ENCODE measurements around the gene CNTNAP2.

Gene CNTNAP2

DNA sequence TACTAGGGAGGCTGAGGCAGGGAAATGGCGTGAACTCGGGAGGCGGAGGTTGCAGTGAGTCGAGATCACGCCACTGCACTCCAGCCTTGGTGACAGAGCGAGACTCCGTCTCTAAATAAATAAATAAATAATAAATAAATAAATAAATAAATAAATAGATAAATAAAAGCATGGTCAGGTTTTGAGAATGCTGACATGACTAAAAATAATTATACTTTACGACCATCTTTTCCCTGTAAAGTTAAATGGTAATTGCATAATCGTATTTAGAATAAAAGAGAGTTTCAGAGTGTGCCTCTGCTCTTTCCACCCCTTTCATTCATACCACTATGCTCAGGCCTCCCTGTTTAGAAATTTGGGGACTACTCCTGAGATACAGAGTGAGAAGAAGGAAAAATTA lies 326.5 kb downstream of the CNTNAP2 start:
- Histone ChIP-seq H3K79me2 (ENCODE audit: control insufficient read depth, insufficient read depth, low read length, poor library complexity) (no peaks in the 10 kb centered on the region), H4K8ac (ENCODE audit: low read depth, low read length) (no peak overlapping the region), H3K18ac (ENCODE audit: low read length) (no peak overlapping the region), H4K91ac (ENCODE audit: low read depth, low read length) (no peak overlapping the region), H3K9me3 (ENCODE audit: insufficient read depth, low read depth, low read length) (no peaks in the 10 kb centered on the region), H2BK12ac (ENCODE audit: low read length) (no peak overlapping the region), H4K12ac (ENCODE audit: low read depth, low read length) (no peak overlapping the region), H3K4me3 (ENCODE audit: low read depth, low read length) (no peak overlapping the region), H2BK5ac (ENCODE audit: low read depth, low read length, poor library complexity) (no peak overlapping the region), H3K4ac (ENCODE audit: low read depth, low read length) (no peak overlapping the region), H3K14ac (ENCODE audit: low read length) (no peak overlapping the region), H2AK5ac (ENCODE audit: low read length) (no peak overlapping the region), H2AFZ (ENCODE audit: insufficient read depth, low read length, poor library complexity) (no peak overlapping the region), H3K23ac (ENCODE audit: low read length) (no peak overlapping the region), H3K36me3 (ENCODE audit: control insufficient read depth in 1 of 2, insufficient read depth in 2 of 2, low read length in 2 of 2) (no peaks in the 10 kb centered on the region), H3K9ac (ENCODE audit: low read length) (no peak overlapping the region), H3K4me1 (ENCODE audit: control insufficient read depth in 1 of 2, insufficient read depth in 2 of 2, low read length in 2 of 2) (no peaks in the 10 kb centered on the region), H2BK120ac (ENCODE audit: insufficient read depth, low read length, poor library complexity) (no peak overlapping the region), H3K79me1 (ENCODE audit: low read length) (no peaks in the 10 kb centered on the region), H3K27ac (ENCODE audit: low read depth, low read length) (no peak overlapping the region), H3K27me3 (ENCODE audit: insufficient read depth, low read length) (no peaks in the 10 kb centered on the region), H3K4me2 (ENCODE audit: low read length) (no peak overlapping the region)
- DNase-seq: no peak
- no CpG with 5 or more reads among the region's 9 CpGs for WGBS (ENCODE audit: extremely low coverage, insufficient coverage, insufficient read length)

GRCh38 chr7:146449625-146450024 lies 333.0 kb downstream of the CNTNAP2 start:
- no peak overlapping the region for H3K4ac ChIP-seq (ENCODE audit: low read depth, low read length)
- no peak overlapping the region for H4K12ac ChIP-seq (ENCODE audit: low read depth, low read length)
- H3K4me1 ChIP-seq (ENCODE audit: control insufficient read depth in 1 of 2, insufficient read depth in 2 of 2, low read length in 2 of 2): no peaks in the 10 kb centered on the region
- no peak overlapping the region for H3K14ac ChIP-seq (ENCODE audit: low read length)
- whole genome bisulfite sequencing (ENCODE audit: extremely low coverage, insufficient coverage, insufficient read length): no CpG with 5 or more reads among the region's 4 CpGs
- H3K9me3 ChIP-seq (ENCODE audit: insufficient read depth, low read depth, low read length): no peaks in the 10 kb centered on the region
- no peak overlapping the region for H3K27ac ChIP-seq (ENCODE audit: low read depth, low read length)
- H4K8ac ChIP-seq (ENCODE audit: low read depth, low read length): no peak overlapping the region
- H2AFZ ChIP-seq (ENCODE audit: insufficient read depth, low read length, poor library complexity): no peak overlapping the region
- no peaks in the 10 kb centered on the region for H3K79me1 ChIP-seq (ENCODE audit: low read length)
- no peaks in the 10 kb centered on the region for H3K79me2 ChIP-seq (ENCODE audit: control insufficient read depth, insufficient read depth, low read length, poor library complexity)
- H3K27me3 ChIP-seq (ENCODE audit: insufficient read depth, low read length): no peaks in the 10 kb centered on the region
- DNase-seq: no peak
- H3K4me3 ChIP-seq (ENCODE audit: low read depth, low read length): no peak overlapping the region
- H3K9ac ChIP-seq (ENCODE audit: low read length): no peak overlapping the region
- H3K36me3 ChIP-seq (ENCODE audit: control insufficient read depth in 1 of 2, insufficient read depth in 2 of 2, low read length in 2 of 2): no peaks in the 10 kb centered on the region
- no peak overlapping the region for H2AK5ac ChIP-seq (ENCODE audit: low read length)
- H2BK12ac ChIP-seq (ENCODE audit: low read length): no peak overlapping the region
- no peak overlapping the region for H3K23ac ChIP-seq (ENCODE audit: low read length)
- no peak overlapping the region for H3K18ac ChIP-seq (ENCODE audit: low read length)
- H2BK5ac ChIP-seq (ENCODE audit: low read depth, low read length, poor library complexity): no peak overlapping the region
- H4K91ac ChIP-seq (ENCODE audit: low read depth, low read length): no peak overlapping the region
- H3K4me2 ChIP-seq (ENCODE audit: low read length): no peak overlapping the region
- no peak overlapping the region for H2BK120ac ChIP-seq (ENCODE audit: insufficient read depth, low read length, poor library complexity)

GRCh38 chr7:146455091-146455655 lies 338.6 kb downstream of the CNTNAP2 start:
- no peak overlapping the region for H4K91ac ChIP-seq (ENCODE audit: low read depth, low read length)
- H2AFZ ChIP-seq (ENCODE audit: insufficient read depth, low read length, poor library complexity): no peak overlapping the region
- H3K4me1 ChIP-seq (ENCODE audit: control insufficient read depth in 1 of 2, insufficient read depth in 2 of 2, low read length in 2 of 2): no peaks in the 10 kb centered on the region
- H2BK12ac ChIP-seq (ENCODE audit: low read length): no peak overlapping the region
- H3K4me2 ChIP-seq (ENCODE audit: low read length): no peak overlapping the region
- no peak overlapping the region for H3K27ac ChIP-seq (ENCODE audit: low read depth, low read length)
- H3K23ac ChIP-seq (ENCODE audit: low read length): no peak overlapping the region
- H3K79me1 ChIP-seq (ENCODE audit: low read length): no peaks in the 10 kb centered on the region
- no peak overlapping the region for H4K12ac ChIP-seq (ENCODE audit: low read depth, low read length)
- WGBS (ENCODE audit: extremely low coverage, insufficient coverage, insufficient read length): no CpG with 5 or more reads among the region's 2 CpGs
- H3K4ac ChIP-seq (ENCODE audit: low read depth, low read length): no peak overlapping the region
- no peaks in the 10 kb centered on the region for H3K27me3 ChIP-seq (ENCODE audit: insufficient read depth, low read length)
- no peak for DNase-seq
- no peak overlapping the region for H3K4me3 ChIP-seq (ENCODE audit: low read depth, low read length)
- no peaks in the 10 kb centered on the region for H3K9me3 ChIP-seq (ENCODE audit: insufficient read depth, low read depth, low read length)
- H4K8ac ChIP-seq (ENCODE audit: low read depth, low read length): no peak overlapping the region
- H3K79me2 ChIP-seq (ENCODE audit: control insufficient read depth, insufficient read depth, low read length, poor library complexity): no peaks in the 10 kb centered on the region
- no peak overlapping the region for H2BK120ac ChIP-seq (ENCODE audit: insufficient read depth, low read length, poor library complexity)
- no peak overlapping the region for H3K14ac ChIP-seq (ENCODE audit: low read length)
- no peaks in the 10 kb centered on the region for H3K36me3 ChIP-seq (ENCODE audit: control insufficient read depth in 1 of 2, insufficient read depth in 2 of 2, low read length in 2 of 2)
- H3K18ac ChIP-seq (ENCODE audit: low read length): no peak overlapping the region
- no peak overlapping the region for H3K9ac ChIP-seq (ENCODE audit: low read length)
- H2BK5ac ChIP-seq (ENCODE audit: low read depth, low read length, poor library complexity): no peak overlapping the region
- no peak overlapping the region for H2AK5ac ChIP-seq (ENCODE audit: low read length)

DNA sequence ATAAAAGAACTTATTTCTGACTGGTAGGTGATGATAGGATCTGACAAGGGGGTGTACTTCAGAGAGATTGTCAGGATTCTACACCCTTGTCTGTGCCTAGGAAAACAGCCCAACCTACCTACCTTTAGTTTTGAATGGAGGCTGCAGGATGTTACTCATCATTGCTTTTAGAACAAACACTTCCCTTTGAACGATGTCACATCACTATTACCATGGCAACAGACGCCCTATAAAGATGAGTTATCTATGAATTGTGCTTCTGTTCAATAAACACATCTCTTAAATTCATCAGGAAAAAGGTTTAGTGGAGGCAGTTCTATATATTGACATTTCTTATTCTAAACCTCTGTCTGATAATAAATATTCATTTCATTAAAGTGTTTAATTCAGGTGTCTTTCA lies 362.4 kb downstream of the CNTNAP2 start:
- Histone ChIP-seq H4K91ac (ENCODE audit: low read depth, low read length) (no peak overlapping the region), H2AK5ac (ENCODE audit: low read length) (no peak overlapping the region), H2AFZ (ENCODE audit: insufficient read depth, low read length, poor library complexity) (no peak overlapping the region), H3K4ac (ENCODE audit: low read depth, low read length) (no peak overlapping the region), H2BK5ac (ENCODE audit: low read depth, low read length, poor library complexity) (no peak overlapping the region), H3K4me1 (ENCODE audit: control insufficient read depth in 1 of 2, insufficient read depth in 2 of 2, low read length in 2 of 2) (no peaks in the 10 kb centered on the region), H4K12ac (ENCODE audit: low read depth, low read length) (no peak overlapping the region), H3K36me3 (ENCODE audit: control insufficient read depth in 1 of 2, insufficient read depth in 2 of 2, low read length in 2 of 2) (no peaks in the 10 kb centered on the region), H2BK120ac (ENCODE audit: insufficient read depth, low read length, poor library complexity) (no peak overlapping the region), H3K9me3 (ENCODE audit: insufficient read depth, low read depth, low read length) (no peaks in the 10 kb centered on the region), H3K14ac (ENCODE audit: low read length) (no peak overlapping the region), H2BK12ac (ENCODE audit: low read length) (no peak overlapping the region), H3K27me3 (ENCODE audit: insufficient read depth, low read length) (no peaks in the 10 kb centered on the region), H3K23ac (ENCODE audit: low read length) (no peak overlapping the region), H3K18ac (ENCODE audit: low read length) (no peak overlapping the region), H3K79me2 (ENCODE audit: control insufficient read depth, insufficient read depth, low read length, poor library complexity) (no peaks in the 10 kb centered on the region), H3K79me1 (ENCODE audit: low read length) (no peaks in the 10 kb centered on the region), H4K8ac (ENCODE audit: low read depth, low read length) (no peak overlapping the region), H3K9ac (ENCODE audit: low read length) (no peak overlapping the region), H3K4me3 (ENCODE audit: low read depth, low read length) (no peak overlapping the region), H3K27ac (ENCODE audit: low read depth, low read length) (no peak overlapping the region), H3K4me2 (ENCODE audit: low read length) (no peak overlapping the region)
- WGBS (ENCODE audit: extremely low coverage, insufficient coverage, insufficient read length): no CpG with 5 or more reads among the region's 2 CpGs
- DNase-seq: no peak
